ENCODE results near the gene BOK.

BOK gene

GRCh38 chr2:241551998-241552737, 6.4 kb upstream of the BOK start:
- no peak overlapping the region for H2BK15ac ChIP-seq (ENCODE audit: low read depth, poor library complexity, severe bottlenecking)
- H3K36me3 ChIP-seq (ENCODE audit: control insufficient read depth in 1 of 2, insufficient read depth in 2 of 2, low read depth in 1 of 2, low read length in 2 of 2): no peaks in the 10 kb centered on the region
- H3K4me1 ChIP-seq (ENCODE audit: control insufficient read depth, insufficient read depth, low read depth, low read length): peaks cover 19% of the 10 kb centered on the region
- no peak for DNase-seq
- no peak overlapping the region for H3K23ac ChIP-seq (ENCODE audit: low read length in 2 of 2)
- H3K14ac ChIP-seq (ENCODE audit: low read length in 2 of 2): no peak overlapping the region
- H3K27ac ChIP-seq (ENCODE audit: low read length, poor library complexity, severe bottlenecking): no peak overlapping the region
- no peak overlapping the region for H4K91ac ChIP-seq (ENCODE audit: low read length)
- peaks cover 1% of the 10 kb centered on the region for H3K79me1 ChIP-seq (replicated peaks; ENCODE audit: low read length, poor library complexity, severe bottlenecking)
- no peak overlapping the region for H2AFZ ChIP-seq (ENCODE audit: low read depth, low read length)
- no peak overlapping the region for H2BK12ac ChIP-seq (ENCODE audit: low read length in 2 of 2)
- H3K9me3 ChIP-seq (ENCODE audit: control insufficient read depth, low read length): peaks cover 14% of the 10 kb centered on the region
- peaks cover 0 to 58% of the 10 kb centered on the region in 2 experiments for H3K27me3 ChIP-seq (ENCODE audit: control insufficient read depth in 1 of 2, insufficient read depth in 1 of 2, low read length in 2 of 2)
- no peak overlapping the region for H3K4me2 ChIP-seq (ENCODE audit: low read length, poor library complexity, severe bottlenecking)
- H3K4ac ChIP-seq (ENCODE audit: low read depth in 1 of 2, low read length in 2 of 2): no peak overlapping the region
- 89% methylated on average over 33 of the region's 33 CpGs for WGBS
- no peak overlapping the region for H3K9ac ChIP-seq (ENCODE audit: low read length)
- H2BK120ac ChIP-seq (ENCODE audit: low read depth, low read length): no peak overlapping the region
- no peak overlapping the region for H4K8ac ChIP-seq (ENCODE audit: low read length)
- H3K4me3 ChIP-seq (ENCODE audit: insufficient read depth in 1 of 2, low read depth in 1 of 2, low read length in 2 of 2): peak overlapping the region in 1 of 2 experiments; percentile 53
- no peak overlapping the region for H2BK5ac ChIP-seq (ENCODE audit: low read depth, low read length, poor library complexity, severe bottlenecking)
- no peak overlapping the region for H3K18ac ChIP-seq (ENCODE audit: low read depth in 1 of 2, low read length in 2 of 2)
- no peak overlapping the region for H2AK5ac ChIP-seq (ENCODE audit: low read length, severe bottlenecking)

DNA sequence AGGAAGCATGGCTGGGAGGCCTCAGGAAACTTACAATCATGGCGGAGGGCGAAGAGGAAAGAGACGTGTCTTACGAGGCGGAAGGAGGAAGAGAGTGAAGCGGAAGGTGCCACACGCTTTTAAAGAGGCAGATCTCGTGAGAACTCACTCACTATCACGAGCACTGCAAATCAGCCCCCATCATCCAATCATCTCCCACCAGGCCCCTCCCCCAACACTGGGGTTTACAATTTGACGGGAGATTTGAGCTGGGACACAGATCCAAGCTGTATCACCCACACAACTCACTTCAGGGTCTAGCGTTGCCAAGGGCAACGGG, 5.1 kb upstream of the BOK start:
- H3K4me2 ChIP-seq (ENCODE audit: low read length, poor library complexity, severe bottlenecking): no peak overlapping the region
- no peaks in the 10 kb centered on the region for H3K36me3 ChIP-seq (ENCODE audit: control insufficient read depth in 1 of 2, insufficient read depth in 2 of 2, low read depth in 1 of 2, low read length in 2 of 2)
- H2BK5ac ChIP-seq (ENCODE audit: low read depth, low read length, poor library complexity, severe bottlenecking): no peak overlapping the region
- H3K4me3 ChIP-seq (ENCODE audit: insufficient read depth in 1 of 2, low read depth in 1 of 2, low read length in 2 of 2): no peak overlapping the region
- 97% methylated on average over 10 of the region's 12 CpGs for WGBS
- H3K14ac ChIP-seq (ENCODE audit: low read length in 2 of 2): no peak overlapping the region
- H4K8ac ChIP-seq (ENCODE audit: low read length): no peak overlapping the region
- H2BK15ac ChIP-seq (ENCODE audit: low read depth, poor library complexity, severe bottlenecking): no peak overlapping the region
- H2BK12ac ChIP-seq (ENCODE audit: low read length in 2 of 2): no peak overlapping the region
- H3K4me1 ChIP-seq (ENCODE audit: control insufficient read depth, insufficient read depth, low read depth, low read length): peaks cover 8% of the 10 kb centered on the region
- no peak overlapping the region for H3K27ac ChIP-seq (ENCODE audit: low read length, poor library complexity, severe bottlenecking)
- no peak overlapping the region for H3K4ac ChIP-seq (ENCODE audit: low read depth in 1 of 2, low read length in 2 of 2)
- H3K18ac ChIP-seq (ENCODE audit: low read depth in 1 of 2, low read length in 2 of 2): no peak overlapping the region
- H2BK120ac ChIP-seq (ENCODE audit: low read depth, low read length): no peak overlapping the region
- peaks cover 1% of the 10 kb centered on the region for H3K79me1 ChIP-seq (replicated peaks; ENCODE audit: low read length, poor library complexity, severe bottlenecking)
- H3K9me3 ChIP-seq (ENCODE audit: control insufficient read depth, low read length): peaks cover 14% of the 10 kb centered on the region
- no peak overlapping the region for H3K23ac ChIP-seq (ENCODE audit: low read length in 2 of 2)
- no peak overlapping the region for H4K91ac ChIP-seq (ENCODE audit: low read length)
- no peak for DNase-seq
- H2AK5ac ChIP-seq (ENCODE audit: low read length, severe bottlenecking): no peak overlapping the region
- H2AFZ ChIP-seq (ENCODE audit: low read depth, low read length): no peak overlapping the region
- no peak overlapping the region for H3K9ac ChIP-seq (ENCODE audit: low read length)
- peaks cover 0 to 50% of the 10 kb centered on the region in 2 experiments for H3K27me3 ChIP-seq (ENCODE audit: control insufficient read depth in 1 of 2, insufficient read depth in 1 of 2, low read length in 2 of 2)

DNA sequence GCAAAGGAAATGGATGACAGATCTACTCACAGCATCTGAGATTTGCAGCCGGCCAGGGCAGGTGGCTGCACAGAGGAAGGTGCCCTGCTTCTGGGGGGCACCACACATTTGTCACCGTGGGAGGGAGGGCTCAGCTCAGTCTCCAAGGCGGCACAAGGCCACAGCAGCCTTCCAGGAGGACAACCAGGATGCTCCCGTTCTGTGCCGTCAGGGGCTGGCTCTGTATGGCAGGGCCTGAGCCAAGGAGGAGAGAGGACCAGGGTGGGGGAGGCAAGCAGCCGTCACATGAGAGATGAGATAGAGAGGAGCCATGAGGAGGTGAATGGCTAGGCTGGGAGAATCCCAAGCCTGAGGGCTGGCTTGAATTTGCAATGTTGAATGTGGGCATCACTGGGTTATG, 4.6 kb upstream of the BOK start:
- H3K23ac ChIP-seq (ENCODE audit: low read length in 2 of 2): no peak overlapping the region
- peaks cover 0 to 49% of the 10 kb centered on the region in 2 experiments for H3K27me3 ChIP-seq (ENCODE audit: control insufficient read depth in 1 of 2, insufficient read depth in 1 of 2, low read length in 2 of 2)
- 85% methylated on average over 6 of the region's 6 CpGs for WGBS

GRCh38 chr2:241554610-241555322, 3.8 kb upstream of the BOK start:
- Histone ChIP-seq H2BK5ac (ENCODE audit: low read depth, low read length, poor library complexity, severe bottlenecking) (no peak overlapping the region), H2BK12ac (ENCODE audit: low read length in 2 of 2) (no peak overlapping the region), H3K18ac (ENCODE audit: low read depth in 1 of 2, low read length in 2 of 2) (no peak overlapping the region), H3K27me3 (ENCODE audit: control insufficient read depth in 1 of 2, insufficient read depth in 1 of 2, low read length in 2 of 2) (peaks cover 0 to 45% of the 10 kb centered on the region in 2 experiments), H3K27ac (ENCODE audit: low read length, poor library complexity, severe bottlenecking) (no peak overlapping the region), H3K36me3 (ENCODE audit: control insufficient read depth in 1 of 2, insufficient read depth in 2 of 2, low read depth in 1 of 2, low read length in 2 of 2) (no peaks in the 10 kb centered on the region), H2BK15ac (ENCODE audit: low read depth, poor library complexity, severe bottlenecking) (no peak overlapping the region), H3K14ac (ENCODE audit: low read length in 2 of 2) (no peak overlapping the region), H3K4me1 (ENCODE audit: control insufficient read depth, insufficient read depth, low read depth, low read length) (peaks cover 7% of the 10 kb centered on the region), H4K8ac (ENCODE audit: low read length) (no peak overlapping the region), H2AK5ac (ENCODE audit: low read length, severe bottlenecking) (no peak overlapping the region), H3K4ac (ENCODE audit: low read depth in 1 of 2, low read length in 2 of 2) (no peak overlapping the region), H3K4me3 (ENCODE audit: insufficient read depth in 1 of 2, low read depth in 1 of 2, low read length in 2 of 2) (no peak overlapping the region), H3K23ac (ENCODE audit: low read length in 2 of 2) (no peak overlapping the region), H3K9me3 (ENCODE audit: control insufficient read depth, low read length) (peaks cover 14% of the 10 kb centered on the region), H3K9ac (ENCODE audit: low read length) (no peak overlapping the region), H2AFZ (ENCODE audit: low read depth, low read length) (no peak overlapping the region), H3K4me2 (ENCODE audit: low read length, poor library complexity, severe bottlenecking) (no peak overlapping the region), H2BK120ac (ENCODE audit: low read depth, low read length) (no peak overlapping the region), H4K91ac (ENCODE audit: low read length) (no peak overlapping the region), H3K79me1 (replicated peaks; ENCODE audit: low read length, poor library complexity, severe bottlenecking) (peaks cover 5% of the 10 kb centered on the region)
- no peak for DNase-seq
- WGBS: 87% methylated on average over 7 of the region's 7 CpGs

More for the DNA sequence above, 4.6 kb upstream of the BOK start:
- Histone ChIP-seq H4K91ac (ENCODE audit: low read length) (no peak overlapping the region), H3K4me2 (ENCODE audit: low read length, poor library complexity, severe bottlenecking) (no peak overlapping the region), H2AK5ac (ENCODE audit: low read length, severe bottlenecking) (no peak overlapping the region), H2BK15ac (ENCODE audit: low read depth, poor library complexity, severe bottlenecking) (no peak overlapping the region), H3K4ac (ENCODE audit: low read depth in 1 of 2, low read length in 2 of 2) (no peak overlapping the region), H3K36me3 (ENCODE audit: control insufficient read depth in 1 of 2, insufficient read depth in 2 of 2, low read depth in 1 of 2, low read length in 2 of 2) (no peaks in the 10 kb centered on the region), H3K18ac (ENCODE audit: low read depth in 1 of 2, low read length in 2 of 2) (no peak overlapping the region), H2BK5ac (ENCODE audit: low read depth, low read length, poor library complexity, severe bottlenecking) (no peak overlapping the region), H2AFZ (ENCODE audit: low read depth, low read length) (no peak overlapping the region), H3K27ac (ENCODE audit: low read length, poor library complexity, severe bottlenecking) (no peak overlapping the region), H3K79me1 (replicated peaks; ENCODE audit: low read length, poor library complexity, severe bottlenecking) (peaks cover 1% of the 10 kb centered on the region), H3K4me1 (ENCODE audit: control insufficient read depth, insufficient read depth, low read depth, low read length) (peaks cover 7% of the 10 kb centered on the region), H3K4me3 (ENCODE audit: insufficient read depth in 1 of 2, low read depth in 1 of 2, low read length in 2 of 2) (no peak overlapping the region), H2BK120ac (ENCODE audit: low read depth, low read length) (no peak overlapping the region), H4K8ac (ENCODE audit: low read length) (no peak overlapping the region), H3K14ac (ENCODE audit: low read length in 2 of 2) (no peak overlapping the region), H3K9ac (ENCODE audit: low read length) (no peak overlapping the region), H2BK12ac (ENCODE audit: low read length in 2 of 2) (no peak overlapping the region), H3K9me3 (ENCODE audit: control insufficient read depth, low read length) (peaks cover 14% of the 10 kb centered on the region)
- no peak for DNase-seq

Data from mesenchymal stem cell (in vitro differentiated cells and primary cell).